ENCODE data around the gene ZIC1.

DNA sequence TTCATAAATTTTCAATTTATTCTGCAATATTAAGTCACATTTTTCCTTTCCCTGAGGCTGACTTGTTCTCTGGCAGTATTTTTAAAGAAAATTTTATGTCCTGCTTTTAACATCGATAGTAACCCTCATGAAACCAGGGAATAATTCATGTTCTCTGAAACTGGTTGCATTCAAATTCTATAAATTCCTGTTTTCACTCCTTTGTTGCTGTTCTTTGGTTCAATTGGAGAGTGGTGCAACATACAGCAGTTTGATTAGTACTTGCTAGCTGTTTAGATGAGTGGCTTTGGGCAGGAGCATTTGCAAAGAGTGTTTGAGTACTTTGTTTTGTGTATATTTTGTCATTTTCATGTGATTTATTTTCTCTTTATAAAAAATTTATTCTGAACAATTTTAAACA, 19.2 kb downstream of the ZIC1 start:
- TF ChIP-seq, protein P1, sequence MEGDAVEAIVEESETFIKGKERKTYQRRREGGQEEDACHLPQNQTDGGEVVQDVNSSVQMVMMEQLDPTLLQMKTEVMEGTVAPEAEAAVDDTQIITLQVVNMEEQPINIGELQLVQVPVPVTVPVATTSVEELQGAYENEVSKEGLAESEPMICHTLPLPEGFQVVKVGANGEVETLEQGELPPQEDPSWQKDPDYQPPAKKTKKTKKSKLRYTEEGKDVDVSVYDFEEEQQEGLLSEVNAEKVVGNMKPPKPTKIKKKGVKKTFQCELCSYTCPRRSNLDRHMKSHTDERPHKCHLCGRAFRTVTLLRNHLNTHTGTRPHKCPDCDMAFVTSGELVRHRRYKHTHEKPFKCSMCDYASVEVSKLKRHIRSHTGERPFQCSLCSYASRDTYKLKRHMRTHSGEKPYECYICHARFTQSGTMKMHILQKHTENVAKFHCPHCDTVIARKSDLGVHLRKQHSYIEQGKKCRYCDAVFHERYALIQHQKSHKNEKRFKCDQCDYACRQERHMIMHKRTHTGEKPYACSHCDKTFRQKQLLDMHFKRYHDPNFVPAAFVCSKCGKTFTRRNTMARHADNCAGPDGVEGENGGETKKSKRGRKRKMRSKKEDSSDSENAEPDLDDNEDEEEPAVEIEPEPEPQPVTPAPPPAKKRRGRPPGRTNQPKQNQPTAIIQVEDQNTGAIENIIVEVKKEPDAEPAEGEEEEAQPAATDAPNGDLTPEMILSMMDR (conservative IDR thresholded peaks at IDR 0.05; ENCODE audit: low read depth, low read length) = no peak
- TF ChIP-seq EZH2phosphoT487 (IDR thresholded peaks at IDR 0.05; ENCODE audit: borderline replicate concordance, low read length) = no peak
- no peak for TF ChIP-seq EZH2 (IDR thresholded peaks at IDR 0.05; ENCODE audit: low read length, unreplicated experiment)
